Endodermal cell (in vitro differentiated cells): ENCODE data around the gene LDLRAD2. TPM values are rescaled to one million over a fixed set of nuclear protein-coding genes. Genes with fewer than 3 reads are reported as not detected.

Experiments
- DNase-seq: peaks from one replicate; pipeline ENCODE4 v3.0.0-alpha.2; 2017
- H3K27ac ChIP-seq: 2 replicates; pipeline ENCODE4 v1.5.1; 2013; ENCODE audit warnings: mild to moderate bottlenecking, low read depth, low read length, moderate library complexity
- H3K27me3 ChIP-seq: 2 replicates; pipeline ENCODE4 v1.6.1; 2013; ENCODE audit warnings: mild to moderate bottlenecking, low read length, moderate library complexity; ENCODE audit not compliant: insufficient read depth, control insufficient read depth, poor library complexity, severe bottlenecking
- H3K36me3 ChIP-seq: 2 replicates; pipeline ENCODE4 v1.7.0; 2013; ENCODE audit warnings: mild to moderate bottlenecking, low read length, moderate library complexity; ENCODE audit not compliant: control insufficient read depth, insufficient read depth
- H3K4me1 ChIP-seq: one replicate; pipeline ENCODE4 v1.7.0; 2013; ENCODE audit warnings: low read length; ENCODE audit not compliant: control insufficient read depth, insufficient read depth
- H3K4me3 ChIP-seq: 2 replicates; pipeline ENCODE4 v1.5.1; 2013; ENCODE audit warnings: mild to moderate bottlenecking, low read length, moderate library complexity
- H3K9ac ChIP-seq: 2 replicates; pipeline ENCODE4 v1.6.1; 2013; ENCODE audit warnings: mild to moderate bottlenecking, low read length, moderate library complexity; ENCODE audit not compliant: poor library complexity, severe bottlenecking; ENCODE audit errors: extremely low read depth
- H3K9me3 ChIP-seq: 2 replicates; pipeline ENCODE4 v1.6.1; 2013; ENCODE audit warnings: mild to moderate bottlenecking, low read length, moderate library complexity; ENCODE audit not compliant: control insufficient read depth
- H3K27ac Mint-ChIP-seq: 2 replicates; pipeline ENCODE4 v1.8.0; 2020; ENCODE audit warnings: mixed read lengths
- H3K27me3 Mint-ChIP-seq: 2 replicates; pipeline ENCODE4 v1.8.0; 2021; ENCODE audit warnings: mild to moderate bottlenecking, mixed read lengths; ENCODE audit not compliant: insufficient read depth
- H3K36me3 Mint-ChIP-seq: 2 replicates; pipeline ENCODE4 v1.8.0; 2020; ENCODE audit warnings: low read depth, mixed read lengths
- H3K4me1 Mint-ChIP-seq: 2 replicates; pipeline ENCODE4 v1.8.0; 2020; ENCODE audit warnings: mixed read lengths
- H3K4me3 Mint-ChIP-seq: 2 replicates; pipeline ENCODE4 v1.8.0; 2020; ENCODE audit warnings: mild to moderate bottlenecking, moderate library complexity, mixed read lengths
- H3K9me3 Mint-ChIP-seq: 2 replicates; pipeline ENCODE4 v1.8.0; 2020; ENCODE audit warnings: mild to moderate bottlenecking, mixed read lengths
- CTCF ChIP-seq: fragments of 200-600 bp; sonication (generic); conservative IDR thresholded peaks from 2 replicates; pipeline ENCODE4 v1.5.0; 2021; ENCODE audit warnings: antibody characterized with exemption, mild to moderate bottlenecking
- WGBS, 2 experiments: methylation state at CpG; one replicate each; pipeline versions ENCODE4 v1.1.5 to v1.1.7; 2013; ENCODE audit warnings: missing lambda C conversion rate in 2 of 2, mixed read lengths in 1 of 2; ENCODE audit not compliant: insufficient coverage in 1 of 2, insufficient read length in 1 of 2; 5-methylcytosine and 5-hydroxymethylcytosine counted together
- long read RNA-seq, 4 experiments: library from polyadenylated mRNA in 2 of 4; library from RNA in 1 of 4; library from capped mRNA in 1 of 4; stranded (forward) in 3 of 4; unstranded in 1 of 4; transcript quantifications; one replicate each; pipeline ENCODE4 v2.0.0, GENCODE V29; 2020 to 2021; ENCODE audit warnings: inconsistent platforms in 1 of 4
- polyA plus RNA-seq, 2 experiments: library from polyadenylated mRNA; stranded (reverse); fragments of 50-300 nt; gene quantifications; one replicate each; pipeline ENCODE4 v1.2.3, GENCODE V29; 2013
- total RNA-seq, 2 donors: library from RNA; stranded (reverse); fragmentation: NEBNext Ultra II Directional in 1 of 2; extraction: Animal tissue kit (Norgen Biotek cat#: 25700) in 1 of 2; gene quantifications; 2 replicates in 1 of 2; 3 replicates in 1 of 2; pipeline ENCODE4 v1.2.1, GENCODE V29; 2021

LDLRAD2 gene
- under 1 TPM; 0.58 to 0.88 TPM for total RNA-seq
- 0.39 TPM for polyA plus RNA-seq (2013, experiment 1 of 2)
- polyA plus RNA-seq (2013, experiment 2 of 2) = 0.33 TPM
- long read RNA-seq, experiment 1 = 0 reads
- long read RNA-seq, experiment 2 = 0 reads
- long read RNA-seq, experiment 3, partial matches to known transcripts = 0 of 1 reads
- long read RNA-seq, experiment 3, other reads (novel, unspliced or antisense) = 1 of 1 reads
- long read RNA-seq, experiment 4 = 0 reads

- no peaks in the 10 kb centered on the region for H3K36me3 ChIP-seq
- peak; percentile 45 for DNase-seq
- Mint-ChIP-seq H3K4me3 (no peak within 1 kb of the TSS), H3K9me3 (no peaks in the 10 kb centered on the region), H3K27me3 (peaks cover 9% of the 10 kb centered on the region), H3K27ac (no peak within 1 kb of the TSS), H3K4me1 (no peaks in the 10 kb centered on the region), H3K36me3 (no peaks in the 10 kb centered on the region)
- no peaks in the 10 kb centered on the region for H3K4me1 ChIP-seq
- WGBS, 2 experiments = 86 to 100% methylated on average over 2 of the region's 2 CpGs
- no peaks in the 10 kb centered on the region for H3K27me3 ChIP-seq
- H3K27ac ChIP-seq = no peak within 1 kb of the TSS
- H3K9me3 ChIP-seq = no peaks in the 10 kb centered on the region
- TF ChIP-seq CTCF = no peak
- no peak within 1 kb of the TSS for H3K9ac ChIP-seq
- H3K4me3 ChIP-seq = no peak within 1 kb of the TSS
These were observed at the start of gene LDLRAD2 for GRCh38 chr1:21811875-21812305. Gene LDLRAD2, plus strand, starts transcription at chr1:21812265. Its CDS starts 187 bp downstream, at chr1:21812452.

GRCh38 chr1:21763236-21763635 lies 48.8 kb upstream of the LDLRAD2 start:
- peaks cover 27% of the 10 kb centered on the region for H3K4me1 Mint-ChIP-seq
- no peaks in the 10 kb centered on the region for H3K27me3 Mint-ChIP-seq
- no peak for DNase-seq
- Histone ChIP-seq H3K9ac (no peak overlapping the region), H3K36me3 (no peaks in the 10 kb centered on the region), H3K9me3 (no peaks in the 10 kb centered on the region), H3K27me3 (no peaks in the 10 kb centered on the region), H3K4me3 (no peak overlapping the region), H3K4me1 (peaks cover 2% of the 10 kb centered on the region), H3K27ac (no peak overlapping the region)
- no peak overlapping the region for H3K4me3 Mint-ChIP-seq
- 94 to 100% methylated on average over 2 to 9 of the region's 10 CpGs for WGBS, 2 experiments
- H3K9me3 Mint-ChIP-seq = no peaks in the 10 kb centered on the region
- TF ChIP-seq CTCF = no peak
- H3K27ac Mint-ChIP-seq = peak overlapping the region; percentile 44
- peaks cover 2% of the 10 kb centered on the region for H3K36me3 Mint-ChIP-seq

- peaks cover 2% of the 10 kb centered on the region for H3K36me3 Mint-ChIP-seq
- Histone ChIP-seq H3K9ac (no peak overlapping the region), H3K9me3 (no peaks in the 10 kb centered on the region), H3K27me3 (no peaks in the 10 kb centered on the region), H3K36me3 (no peaks in the 10 kb centered on the region), H3K4me1 (peaks cover 2% of the 10 kb centered on the region), H3K4me3 (no peak overlapping the region), H3K27ac (no peak overlapping the region)
- no peaks in the 10 kb centered on the region for H3K27me3 Mint-ChIP-seq
- H3K27ac Mint-ChIP-seq = peak overlapping the region; percentile 44
- DNase-seq = no peak
- H3K9me3 Mint-ChIP-seq = no peaks in the 10 kb centered on the region
- peaks cover 27% of the 10 kb centered on the region for H3K4me1 Mint-ChIP-seq
- no peak for TF ChIP-seq CTCF
- 73 to 84% methylated on average over 4 to 7 of the region's 7 CpGs for WGBS, 2 experiments
- H3K4me3 Mint-ChIP-seq = no peak overlapping the region
These were observed 48.2 kb upstream of the LDLRAD2 start for GRCh38 chr1:21763694-21764419.
